DMS79 treated with DMSO at 0.1 percent for 48 hours (cell line): Measurements from ENCODE around the gene C16orf46.
A peak's percentile ranks its signal among the peaks of the same experiment; 100 is the strongest.
"Not testable (repeated sequence)": the region's sequence is repeated elsewhere in the genome, so short reads cannot be mapped to it uniquely, and the experiment has no call there.

ENCODE experiments used
- DNase-seq: peaks from one replicate; lab custom pipeline; 2025; lab: John Stamatoyannopoulos, UW

C16orf46 gene, protein sequence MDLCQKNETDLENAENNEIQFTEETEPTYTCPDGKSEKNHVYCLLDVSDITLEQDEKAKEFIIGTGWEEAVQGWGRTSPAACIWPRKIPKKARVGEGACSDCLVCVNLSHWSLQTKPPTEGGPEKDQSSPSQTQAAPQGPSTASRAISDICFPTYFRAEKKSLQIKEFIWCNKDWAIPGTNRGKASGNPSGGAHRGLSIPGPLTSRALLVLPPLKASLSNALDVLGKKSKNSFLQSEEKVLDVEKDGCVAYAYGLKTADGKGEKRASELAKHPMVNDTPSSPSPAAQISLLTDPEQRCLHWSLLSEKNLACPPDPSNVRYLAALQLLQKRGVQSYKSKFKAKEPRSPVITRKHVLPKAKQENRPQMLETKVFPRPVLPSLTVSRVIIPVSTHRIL

DNA sequence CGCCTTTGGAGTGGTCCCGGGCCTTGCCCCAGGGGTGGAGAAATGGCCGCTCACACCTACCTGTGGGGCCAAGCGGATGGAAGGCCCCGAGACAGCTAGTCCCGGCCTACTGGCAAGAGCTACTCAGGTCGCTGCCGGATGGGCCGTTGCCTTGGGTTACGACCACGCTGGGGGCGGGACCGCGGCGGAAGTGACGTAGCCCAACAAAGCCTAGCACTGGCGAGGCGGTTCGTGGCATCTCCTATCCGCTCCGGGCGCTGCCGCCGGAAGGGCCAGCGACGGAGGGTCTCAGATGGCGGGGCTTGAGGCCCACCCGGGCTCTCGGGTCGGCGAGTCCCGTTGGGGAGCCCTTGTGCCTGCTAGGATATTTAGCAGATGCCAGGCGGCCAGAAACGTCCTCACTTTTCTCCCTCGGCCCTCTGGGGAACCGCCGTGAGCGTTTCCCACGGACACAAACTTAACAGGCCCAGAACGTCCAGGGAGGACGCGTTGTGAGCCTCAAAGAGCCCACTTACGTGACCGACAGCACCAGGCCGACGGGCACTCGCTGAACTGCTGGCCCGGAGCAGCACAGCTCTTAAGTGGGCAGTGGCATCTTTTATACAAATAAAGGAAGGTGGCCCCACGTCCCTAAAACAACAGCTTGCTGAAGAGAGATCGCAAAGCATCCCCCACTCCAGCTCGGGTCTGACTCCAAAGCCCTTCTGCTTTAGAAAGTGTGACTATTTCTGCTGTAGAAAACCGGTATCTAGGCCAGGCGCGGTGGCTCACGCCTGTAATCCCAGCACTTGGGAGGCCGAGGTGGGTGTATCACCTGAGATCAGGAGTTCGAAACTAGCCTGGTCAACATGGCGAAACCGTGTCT, at the start of gene C16orf46:
Gene C16orf46, minus strand, starts transcription at position 163 of the 865 bp plus-strand sequence. CDS start 13,283 bp downstream, outside the sequence.
- peak; percentile 69 for DNase-seq

DNA sequence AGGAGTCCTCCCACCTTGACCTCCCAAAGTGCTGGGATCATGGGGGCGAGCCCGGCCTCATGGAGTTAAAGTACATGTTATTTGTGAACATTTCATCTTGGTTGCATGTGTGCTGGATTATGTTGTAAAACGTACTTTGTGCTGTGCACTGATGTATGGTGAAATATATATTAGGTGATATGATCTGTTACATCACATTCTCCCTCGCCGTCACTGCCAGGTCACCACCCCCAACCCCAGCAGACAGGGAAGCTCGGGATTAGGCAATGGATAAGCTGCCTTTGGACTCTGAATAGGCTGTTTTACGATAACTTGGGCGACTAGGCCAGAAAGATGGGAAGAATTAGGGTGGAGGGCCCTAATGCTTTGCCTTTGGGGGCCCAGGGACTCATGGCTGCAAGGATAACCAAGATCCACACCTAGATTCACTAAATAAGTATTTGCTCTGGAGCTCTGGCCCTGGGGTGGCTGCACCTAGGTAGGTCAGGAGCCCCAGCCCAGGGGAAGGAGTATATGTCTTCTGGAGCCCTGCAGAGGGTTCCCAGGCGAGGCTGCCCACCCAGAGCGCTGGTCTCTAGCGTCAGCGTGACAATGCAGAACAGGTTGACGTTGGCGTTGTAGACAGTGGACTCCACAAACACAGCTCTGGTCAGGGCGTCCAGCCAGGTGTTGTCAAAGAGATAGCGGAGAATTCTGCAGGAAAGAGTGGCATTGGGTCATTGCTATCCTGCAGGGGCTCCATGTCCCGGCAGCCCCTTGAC, 46.2 kb upstream of the C16orf46 start:
- DNase-seq: no peak

DNA sequence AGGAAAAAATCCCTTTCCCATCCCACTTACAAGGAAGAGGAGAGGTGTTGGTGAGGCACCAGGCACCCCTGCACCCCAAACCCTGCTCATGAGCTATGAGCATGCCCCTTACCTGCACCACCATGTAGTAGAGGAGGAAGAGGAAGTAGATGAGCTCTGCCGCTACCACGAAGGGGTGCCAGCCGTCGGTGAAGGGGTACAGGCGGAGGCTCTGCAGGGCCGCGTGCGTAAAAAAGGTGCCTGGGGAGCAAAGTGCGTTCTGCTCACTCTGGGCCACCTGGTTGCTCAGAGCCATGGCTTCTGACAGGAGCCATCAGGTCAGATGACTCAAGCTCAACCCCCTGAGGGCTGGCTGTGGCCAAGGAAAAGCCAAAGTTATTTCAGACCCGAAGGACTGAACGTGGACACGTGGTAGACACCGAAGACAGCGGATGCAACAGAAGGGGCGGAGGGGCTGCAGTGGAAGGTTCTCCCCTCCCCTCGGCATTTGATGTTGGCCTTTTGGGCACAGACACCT, 44.5 kb upstream of the C16orf46 start:
- DNase-seq: no peak

DNA sequence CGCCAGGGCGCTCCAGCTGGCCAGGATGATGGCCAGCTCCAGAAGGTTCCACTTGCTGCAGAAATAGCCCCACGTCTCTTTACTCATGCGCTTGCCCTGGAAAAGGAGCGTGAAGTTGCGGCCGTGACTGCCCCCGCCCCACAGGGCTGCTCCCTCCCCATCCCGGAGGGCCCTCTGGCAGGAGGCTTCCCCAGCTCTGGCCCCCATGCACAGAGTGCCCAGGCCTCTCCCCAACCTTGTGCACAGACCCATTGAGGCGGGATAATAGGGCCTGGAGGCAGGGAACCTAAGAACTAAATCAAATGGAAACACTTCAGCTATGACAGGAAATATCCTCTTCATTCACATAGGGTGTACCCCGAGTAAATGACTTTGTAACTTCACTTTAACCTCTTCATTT, 40.4 kb upstream of the C16orf46 start:
- no peak for DNase-seq

DNA sequence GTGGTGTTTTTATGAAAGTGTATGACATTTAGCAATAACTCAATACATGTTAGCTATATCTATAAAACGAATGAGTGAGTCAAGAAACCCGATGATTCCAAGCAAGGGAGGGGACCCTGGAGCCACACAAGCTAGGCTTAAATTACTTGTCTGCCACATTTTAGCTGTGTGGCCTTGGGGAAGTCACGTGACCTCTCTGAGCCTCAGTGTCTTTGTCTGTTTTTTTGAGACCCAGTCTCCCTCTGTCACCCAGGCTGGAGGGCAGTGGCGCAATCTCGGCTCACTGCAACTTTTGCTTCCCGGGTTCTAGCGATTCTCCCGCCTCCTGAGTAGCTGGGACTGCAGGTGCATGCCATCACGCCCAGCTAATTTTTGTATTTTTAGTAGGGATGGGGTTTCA, 39.2 kb upstream of the C16orf46 start:
- DNase-seq: no peak

DNA sequence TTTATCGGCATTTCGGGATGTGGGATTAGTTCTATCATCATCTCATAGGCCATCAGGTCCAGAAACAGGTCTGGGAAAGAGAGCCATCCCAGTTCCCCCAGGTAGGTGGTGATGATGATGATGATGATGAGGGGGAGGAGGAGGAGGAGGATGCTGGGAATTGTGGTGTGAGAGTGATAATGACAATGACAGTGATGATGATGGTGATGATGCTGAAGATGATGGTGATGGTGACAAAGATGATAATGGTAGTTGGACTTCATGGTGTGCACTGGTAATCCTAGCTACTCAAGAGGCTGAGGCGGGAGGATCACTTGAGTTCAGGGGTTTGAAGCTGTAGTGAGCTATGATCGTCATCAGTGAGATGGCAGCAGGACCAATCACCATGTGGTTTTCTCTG, 35.4 kb upstream of the C16orf46 start:
- DNase-seq: no peak

DNA sequence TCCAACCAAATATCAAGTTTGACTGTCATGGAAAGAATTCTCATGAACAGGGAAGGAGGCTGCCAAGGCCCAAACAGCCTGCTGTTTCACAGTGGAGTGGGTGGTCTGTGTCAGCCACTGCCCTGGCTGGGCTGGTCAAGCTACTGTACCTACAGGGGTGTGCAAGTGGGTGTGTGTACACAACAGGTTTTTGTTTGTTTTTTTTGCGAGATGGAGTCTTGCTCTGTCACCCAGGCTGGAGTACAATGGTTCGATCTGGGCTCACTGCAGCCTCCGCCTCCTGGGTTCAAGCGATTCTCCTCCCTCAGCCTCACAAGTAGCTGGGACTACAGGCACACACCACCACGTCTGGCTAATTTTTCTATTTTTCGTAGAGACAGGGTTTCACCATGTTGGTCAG, 32.2 kb upstream of the C16orf46 start:
- DNase-seq: not testable (repeated sequence)

DNA sequence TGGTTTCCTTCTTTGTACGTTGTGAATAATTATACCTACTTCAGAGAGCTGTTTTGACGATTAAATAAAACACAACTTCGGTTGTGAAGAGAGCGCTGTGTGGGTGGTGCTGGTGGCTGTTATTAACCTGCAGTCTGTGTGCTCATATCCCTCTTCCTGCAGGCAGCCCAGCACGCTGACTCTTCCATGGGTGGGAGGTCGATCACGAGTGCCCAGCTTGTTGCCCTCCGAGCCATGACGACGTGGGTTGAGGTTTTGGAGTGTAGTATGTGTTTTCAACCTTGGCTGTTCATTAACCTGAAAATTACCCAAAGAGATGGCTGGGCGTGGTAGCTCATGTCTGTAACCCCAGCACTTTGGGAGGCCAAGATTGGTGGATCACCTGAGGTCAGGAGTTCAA, 30.5 kb upstream of the C16orf46 start:
- no peak for DNase-seq

DNA sequence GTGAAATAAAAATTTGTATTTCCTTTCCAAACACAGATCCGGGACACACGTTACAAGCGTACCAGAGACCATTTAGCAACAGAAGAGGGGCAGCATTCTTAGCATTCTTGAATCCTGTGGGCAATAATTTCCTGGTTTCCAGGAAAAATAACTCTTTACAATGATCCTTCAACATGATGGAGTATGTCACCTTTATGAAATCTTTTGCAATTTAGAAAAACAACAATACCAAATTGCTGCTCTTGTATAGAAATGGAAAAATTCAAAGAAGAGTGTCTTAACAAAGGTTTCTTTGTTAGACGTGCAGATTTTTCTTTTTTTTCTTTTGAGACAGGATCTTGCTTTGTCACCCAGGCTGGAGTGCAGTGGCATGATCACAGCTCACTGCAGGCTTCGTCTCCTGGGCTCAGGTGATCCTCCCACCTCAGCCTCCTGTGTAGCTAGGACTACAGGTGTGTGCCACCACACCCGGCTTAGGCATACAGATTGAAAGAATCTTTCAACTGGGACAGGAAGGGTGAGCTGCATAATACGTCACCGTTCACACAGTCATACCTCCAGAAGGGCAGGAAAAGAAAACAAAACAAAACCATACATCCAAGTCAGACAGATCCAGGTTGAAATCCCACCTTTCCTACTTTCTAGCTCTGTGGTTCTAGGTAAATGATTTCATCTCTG, 29.9 kb upstream of the C16orf46 start:
- DNase-seq: no peak

DNA sequence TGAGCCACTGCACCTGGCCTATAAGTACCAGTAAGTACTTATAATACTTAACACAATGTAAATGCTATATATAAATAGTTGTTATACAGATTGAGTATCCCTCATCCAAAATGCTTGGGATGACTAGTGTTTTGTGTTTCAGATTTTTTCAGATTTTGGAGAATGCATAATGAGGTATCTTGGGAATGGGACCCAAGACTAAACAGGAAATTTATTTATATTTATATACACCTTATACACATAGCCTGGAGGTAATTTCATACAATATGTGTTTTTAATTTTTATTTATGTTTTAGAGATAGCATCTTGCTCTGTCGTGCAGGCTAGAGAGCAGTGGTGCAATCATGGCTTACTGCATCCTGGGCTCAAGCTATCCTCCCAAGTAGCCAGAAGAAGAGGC, 28.9 kb upstream of the C16orf46 start:
- no peak for DNase-seq

DNA sequence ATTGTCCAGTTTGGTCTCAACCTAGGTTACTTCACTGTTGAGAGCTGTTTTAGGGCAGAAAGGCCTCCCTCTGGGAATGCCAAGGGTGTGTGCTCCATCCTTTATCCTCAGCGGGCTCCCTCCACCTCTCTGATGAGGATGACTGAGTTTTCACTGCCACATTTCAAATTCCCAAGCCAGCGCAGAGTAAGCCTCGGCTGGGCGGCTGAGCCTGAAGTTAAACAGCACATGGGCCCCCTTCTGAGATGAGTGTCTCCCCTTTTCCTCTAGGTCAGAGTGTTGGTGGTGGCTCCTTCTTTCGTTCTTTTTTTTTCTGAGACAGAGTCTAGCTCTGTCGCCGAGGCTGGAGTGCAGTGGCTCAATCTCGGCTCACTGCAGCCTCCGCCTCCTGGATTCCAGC, 24.7 kb upstream of the C16orf46 start:
- DNase-seq: no peak

DNA sequence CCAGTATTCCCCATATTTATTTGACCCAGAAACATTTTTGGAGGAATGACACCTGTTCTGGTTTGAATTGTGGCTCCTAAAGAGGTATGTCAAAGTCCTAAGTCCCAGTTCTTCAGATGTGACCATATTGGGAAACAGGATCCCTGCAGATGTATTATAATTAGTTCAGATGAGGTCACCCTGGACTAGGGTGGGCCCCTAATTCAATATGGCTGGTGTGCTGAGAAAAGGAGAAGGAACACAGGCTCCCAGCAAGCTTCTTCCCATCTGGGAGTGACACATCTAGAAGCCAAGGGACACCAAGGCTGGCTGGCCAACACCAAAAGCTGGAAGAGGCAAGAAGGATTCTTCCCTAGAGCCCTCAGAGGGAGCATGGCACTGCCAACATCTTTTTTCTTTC, 22.9 kb upstream of the C16orf46 start:
- DNase-seq: no peak

DNA sequence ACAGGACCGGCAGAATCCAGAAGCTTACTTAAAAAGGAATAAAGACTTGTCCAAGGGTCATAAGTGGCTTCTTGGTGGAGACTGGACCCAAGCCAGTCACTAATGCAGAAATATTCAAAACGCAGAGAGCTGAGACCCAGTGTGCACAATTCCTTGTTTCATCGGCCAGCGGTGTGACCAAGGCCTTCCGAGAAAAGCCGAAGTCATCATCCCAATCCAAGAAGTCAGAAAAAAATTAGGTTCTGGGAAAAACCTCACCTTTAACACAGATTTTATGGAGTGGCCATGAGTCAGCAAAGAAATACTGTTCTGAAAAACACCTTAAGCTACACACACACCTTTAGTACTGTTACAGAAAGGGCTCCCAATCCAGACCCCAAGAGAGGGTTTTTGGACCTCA, 20.2 kb upstream of the C16orf46 start:
- DNase-seq: no peak

DNA sequence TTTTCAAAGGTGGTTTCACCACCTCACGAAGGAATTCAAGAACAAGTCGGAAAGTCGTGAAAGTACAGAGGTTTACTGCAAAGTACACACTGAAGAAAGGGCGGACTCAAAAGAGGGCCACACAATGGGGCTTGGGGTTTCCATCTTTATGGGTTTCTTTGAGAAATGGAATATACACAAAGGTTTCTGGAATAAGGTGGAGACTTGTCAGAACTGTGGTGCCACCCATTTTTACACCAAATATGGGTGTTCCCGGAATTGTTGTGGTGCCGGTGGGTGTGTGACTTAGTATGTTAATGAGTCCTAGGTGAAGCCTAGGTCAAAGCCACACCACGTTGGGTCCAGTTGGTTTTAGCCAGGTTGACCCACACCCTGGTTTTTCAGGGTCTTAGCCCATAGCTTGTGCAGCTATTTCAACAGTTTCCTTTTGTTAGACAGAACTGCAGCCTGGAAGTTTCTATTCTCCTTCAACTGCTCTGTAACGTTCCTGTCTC, 19.7 kb upstream of the C16orf46 start:
- no peak for DNase-seq

DNA sequence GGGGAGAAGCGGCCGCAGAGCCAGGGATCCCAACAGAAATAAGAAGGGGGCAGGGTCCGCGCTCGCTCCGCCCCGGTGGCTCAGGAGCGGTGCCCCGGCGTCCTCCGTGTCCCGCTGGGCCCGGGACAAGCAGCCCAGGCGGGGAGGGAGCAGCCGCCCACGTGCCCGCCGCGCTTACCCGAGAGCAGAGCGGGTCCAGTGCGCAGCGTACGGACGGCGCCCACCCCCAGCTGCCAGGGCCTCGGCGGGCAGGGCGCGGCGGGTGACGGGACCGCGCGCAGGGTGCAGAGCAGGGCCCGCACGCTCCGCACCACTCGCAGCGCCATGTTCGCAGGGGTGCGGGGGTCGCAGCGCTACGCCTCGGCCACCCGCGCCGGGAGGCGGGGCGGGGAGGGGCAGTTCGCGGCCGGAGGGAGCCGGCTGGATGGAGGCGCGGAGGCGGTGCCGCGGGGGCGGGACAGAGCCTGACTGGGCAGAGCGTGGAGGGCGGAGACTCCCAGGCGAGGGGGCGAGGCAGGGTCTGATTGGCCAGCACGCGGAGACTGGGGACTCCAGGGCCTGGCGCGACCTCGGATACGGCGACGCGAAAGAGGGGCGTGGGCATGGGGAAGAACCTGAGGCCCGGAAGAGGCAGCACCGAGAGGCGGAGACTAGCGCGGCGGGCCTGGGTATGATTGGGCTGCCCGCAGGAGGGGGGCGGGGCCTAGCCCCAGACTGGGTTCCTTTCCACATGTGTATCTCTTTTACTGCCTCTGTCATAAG, 19.1 kb upstream of the C16orf46 start, which contains the start of gene GCSH:
Gene GCSH, minus strand, starts transcription at position 443 of the 762 bp plus-strand sequence. Its CDS starts 117 bp downstream, at position 326.
- DNase-seq: peak; percentile 83

DNA sequence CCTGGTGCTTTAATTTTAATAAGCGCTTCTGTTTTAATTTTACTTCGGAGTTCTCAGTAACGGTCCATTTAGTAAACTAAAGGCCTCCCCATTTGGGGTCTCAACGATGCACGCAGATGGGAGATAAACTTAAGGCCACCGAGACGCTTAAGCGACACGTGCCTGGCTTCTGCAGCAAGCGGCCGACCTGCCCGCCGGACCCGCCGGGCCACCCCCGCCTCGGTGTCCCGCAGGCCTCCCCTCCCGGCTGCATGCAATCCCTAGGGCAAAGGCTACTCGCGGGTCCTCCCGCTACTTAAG, 18.6 kb upstream of the C16orf46 start:
- no peak for DNase-seq

DNA sequence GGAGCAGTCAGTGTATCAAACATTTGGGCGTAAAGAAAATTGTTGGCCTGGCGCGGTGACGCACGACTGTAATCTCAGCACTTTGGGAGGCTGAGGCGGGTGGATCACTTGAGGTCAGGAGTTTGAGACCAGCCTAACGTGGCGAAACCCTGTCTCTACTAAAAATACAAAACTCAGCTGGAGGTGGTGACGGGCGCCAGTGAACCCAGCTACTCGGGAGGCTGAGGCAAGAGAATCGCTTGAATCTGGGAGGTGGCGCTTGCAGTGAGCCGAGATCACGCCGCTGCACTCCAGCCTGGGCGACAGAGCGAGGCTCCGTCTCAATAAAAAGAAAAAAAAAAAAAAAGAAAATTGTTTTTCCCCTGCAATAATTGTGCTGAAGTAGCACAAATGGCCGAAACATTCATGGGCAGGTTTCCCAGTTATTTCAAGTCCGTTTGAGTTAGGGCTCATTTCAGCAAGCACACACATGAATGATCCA, 17.8 kb upstream of the C16orf46 start:
- DNase-seq: no peak

DNA sequence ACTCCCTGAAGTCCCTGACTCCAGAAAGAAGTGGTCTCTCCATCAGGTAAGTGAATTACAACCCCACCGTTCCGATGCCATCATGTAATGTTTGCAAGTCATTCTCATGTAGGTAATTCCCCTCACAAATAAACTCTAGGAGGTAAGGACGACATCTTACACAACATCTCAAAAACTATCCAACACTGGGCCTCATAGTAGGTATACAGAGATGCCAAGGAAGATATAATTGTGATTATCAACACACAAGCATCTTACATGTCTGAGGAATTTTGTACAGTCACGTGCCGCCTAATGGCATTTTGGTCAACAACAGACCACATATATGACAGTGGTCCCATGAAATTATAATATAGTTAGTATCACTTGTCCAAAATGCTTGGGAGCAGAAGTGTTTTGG, 11.8 kb upstream of the C16orf46 start:
- DNase-seq: no peak

DNA sequence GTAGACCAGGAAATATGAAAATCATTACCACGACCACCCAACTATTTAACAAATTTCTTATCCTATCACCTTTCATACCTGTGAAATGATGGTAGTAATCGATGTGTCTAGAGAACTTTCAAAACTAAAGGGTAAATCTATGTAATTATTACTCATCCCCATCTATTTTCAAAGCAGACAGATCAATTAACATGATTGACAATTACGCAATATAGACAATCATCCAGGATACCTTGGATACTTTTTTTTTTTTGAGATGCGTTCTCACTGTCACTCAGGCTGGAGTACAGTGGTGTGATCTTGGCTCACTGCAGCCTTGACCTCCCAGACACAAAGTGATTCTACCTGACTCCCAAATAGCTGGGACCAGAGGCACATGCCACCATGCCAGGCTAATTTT, 4.0 kb upstream of the C16orf46 start:
- no peak for DNase-seq

DNA sequence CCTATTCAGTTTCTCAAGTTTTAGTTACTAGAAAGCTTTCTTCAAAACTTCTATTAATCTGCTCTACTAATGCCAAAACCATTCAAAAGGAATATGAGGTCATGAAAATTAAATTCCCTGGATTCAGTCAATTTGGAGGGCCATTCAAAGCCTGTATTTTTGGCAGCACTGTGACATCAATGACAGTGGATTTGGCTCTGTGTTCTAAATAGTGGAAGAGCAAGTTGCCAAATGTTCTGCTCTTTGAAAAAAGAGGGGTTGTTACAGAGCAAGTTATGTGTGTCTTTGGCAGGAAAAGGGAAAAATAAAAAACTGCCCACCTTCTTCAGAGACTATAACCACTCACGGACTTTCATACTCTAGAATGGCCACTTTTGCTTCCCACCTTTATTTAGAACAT, 3.2 kb upstream of the C16orf46 start:
- no peak for DNase-seq
